Cardiac muscle cell (in vitro differentiated cells and primary cell): ENCODE data around the gene NDUFA8. TPM values are rescaled to one million over a fixed set of nuclear protein-coding genes. Genes with fewer than 3 reads are reported as not detected.

ENCODE experiments used
- DNase-seq, 2 donors: peaks; one replicate each; pipeline versions ENCODE4 v3.0.0 to v3.0.0-alpha.2; 2010 to 2017; ENCODE audit warnings: low read depth in 1 of 2, low spot score in 1 of 2
- H3K27ac ChIP-seq: fragments of 200-600 bp; sonication (generic); 2 replicates; pipeline ENCODE4 v1.5.1; 2016
- H3K27me3 ChIP-seq: fragments of 200-600 bp; sonication (generic); 2 replicates; pipeline ENCODE4 v1.6.0; 2016; ENCODE audit warnings: control low read depth
- H3K36me3 ChIP-seq: fragments of 200-600 bp; sonication (generic); 2 replicates; pipeline ENCODE4 v1.5.1; 2016; ENCODE audit warnings: control low read depth
- H3K4me1 ChIP-seq: fragments of 200-600 bp; sonication (generic); 2 replicates; pipeline ENCODE4 v1.8.1; 2017; ENCODE audit warnings: low read depth, mild to moderate bottlenecking, mixed run types
- H3K4me3 ChIP-seq: fragments of 200-600 bp; sonication (generic); 2 replicates; pipeline ENCODE4 v1.5.1; 2016; ENCODE audit warnings: mild to moderate bottlenecking
- H3K9me3 ChIP-seq: fragments of 200-600 bp; sonication (generic); 2 replicates; pipeline ENCODE4 v1.5.1; 2017; ENCODE audit warnings: low read depth, mild to moderate bottlenecking, control low read depth
- CTCF ChIP-seq: IDR thresholded peaks from 2 replicates; pipeline ENCODE4 v1.5.1; 2012; ENCODE audit warnings: low read depth, mild to moderate bottlenecking, low read length
- polyA plus RNA-seq: library from polyadenylated mRNA; unstranded; fragments of >200 nt; fragmentation: Nextera tagmentation; extraction: Ambion mirVana; gene quantifications from 2 replicates; pipeline ENCODE4 v1.2.1, GENCODE V29; 2016
- total RNA-seq: library from RNA; depleted of rRNA; stranded (reverse); fragments of >200 nt; gene quantifications from 2 replicates; pipeline ENCODE4 v1.2.3, GENCODE V29; 2016

The NDUFA8 gene
- total and polyA plus RNA-seq, 2 experiments from 2014 or later, result 86.9 to 336 TPM

GRCh38 chr9:122176916-122177315, 17.3 kb upstream of the NDUFA8 start:
- Histone ChIP-seq H3K4me3 (no peak overlapping the region), H3K27ac (no peak overlapping the region), H3K36me3 (no peaks in the 10 kb centered on the region), H3K9me3 (no peaks in the 10 kb centered on the region), H3K27me3 (peaks cover 5% of the 10 kb centered on the region), H3K4me1 (no peaks in the 10 kb centered on the region)
- DNase-seq, result no peak
- no peak for TF ChIP-seq CTCF

- Histone ChIP-seq H3K4me1 (no peaks in the 10 kb centered on the region), H3K27ac (no peak overlapping the region), H3K4me3 (no peak overlapping the region), H3K27me3 (peaks cover 8% of the 10 kb centered on the region), H3K9me3 (no peaks in the 10 kb centered on the region), H3K36me3 (no peaks in the 10 kb centered on the region)
- no peak for DNase-seq
- no peak for TF ChIP-seq CTCF
These were observed 14.1 kb upstream of the NDUFA8 start for GRCh38 chr9:122173670-122174069.

GRCh38 chr9:122172131-122172530, 12.6 kb upstream of the NDUFA8 start:
- H3K27ac ChIP-seq, result no peak overlapping the region
- no peak for DNase-seq
- H3K36me3 ChIP-seq, result no peaks in the 10 kb centered on the region
- H3K4me3 ChIP-seq, result no peak overlapping the region
- H3K9me3 ChIP-seq, result no peaks in the 10 kb centered on the region
- H3K4me1 ChIP-seq, result no peaks in the 10 kb centered on the region
- no peak for TF ChIP-seq CTCF
- H3K27me3 ChIP-seq, result peaks cover 8% of the 10 kb centered on the region

GRCh38 chr9:122168356-122168755, 8.8 kb upstream of the NDUFA8 start:
- Histone ChIP-seq H3K27ac (no peak overlapping the region), H3K27me3 (peaks cover 12% of the 10 kb centered on the region), H3K4me3 (no peak overlapping the region), H3K9me3 (no peaks in the 10 kb centered on the region), H3K4me1 (no peaks in the 10 kb centered on the region), H3K36me3 (no peaks in the 10 kb centered on the region)
- TF ChIP-seq CTCF, result no peak
- DNase-seq, result no peak

GRCh38 chr9:122164286-122164685, 4.7 kb upstream of the NDUFA8 start:
- Histone ChIP-seq H3K4me1 (no peaks in the 10 kb centered on the region), H3K4me3 (no peak overlapping the region), H3K36me3 (no peaks in the 10 kb centered on the region), H3K9me3 (no peaks in the 10 kb centered on the region), H3K27me3 (peaks cover 8% of the 10 kb centered on the region), H3K27ac (no peak overlapping the region)
- no peak for DNase-seq
- no peak for TF ChIP-seq CTCF

- TF ChIP-seq CTCF, result no peak
These were observed 2.8 kb upstream of the NDUFA8 start for GRCh38 chr9:122162415-122162814.

More at GRCh38 chr9:122162415-122162814, 2.8 kb upstream of the NDUFA8 start:
- Histone ChIP-seq H3K4me1 (no peaks in the 10 kb centered on the region), H3K27me3 (peaks cover 8% of the 10 kb centered on the region), H3K4me3 (no peak overlapping the region), H3K36me3 (no peaks in the 10 kb centered on the region), H3K27ac (no peak overlapping the region), H3K9me3 (no peaks in the 10 kb centered on the region)
- DNase-seq, result no peak
